ENCODE results near the gene PNPT1. TPM values are rescaled to one million over a fixed set of nuclear protein-coding genes. Genes with fewer than 3 reads are reported as not detected.
"Not testable (repeated sequence)": the region's sequence is repeated elsewhere in the genome, so short reads cannot be mapped to it uniquely, and the experiment has no call there.

Gene PNPT1
- polyA plus RNA-seq, 5 donors, result 22.9 to 28.1 (median 24.7) TPM

DNA sequence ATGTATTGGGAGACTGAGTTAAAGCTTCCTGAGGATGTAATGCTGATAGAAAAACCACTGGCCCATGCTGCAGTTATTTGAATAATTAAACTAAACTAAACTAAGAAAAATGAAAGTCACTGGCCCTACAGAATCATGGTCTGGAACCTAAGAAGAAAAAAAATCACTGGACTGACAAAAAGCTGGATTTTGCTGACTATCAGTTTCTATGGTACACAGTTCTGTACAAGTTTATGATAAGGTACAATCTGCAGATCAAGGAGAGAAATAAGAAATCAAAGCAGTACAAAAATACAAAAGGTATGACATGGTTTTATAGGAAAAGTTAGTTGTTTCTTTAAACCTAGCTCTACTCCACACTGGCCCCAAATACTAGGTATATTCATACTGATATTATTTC is 91.8 kb downstream of the PNPT1 start:
- DNase-seq, result no peak

DNA sequence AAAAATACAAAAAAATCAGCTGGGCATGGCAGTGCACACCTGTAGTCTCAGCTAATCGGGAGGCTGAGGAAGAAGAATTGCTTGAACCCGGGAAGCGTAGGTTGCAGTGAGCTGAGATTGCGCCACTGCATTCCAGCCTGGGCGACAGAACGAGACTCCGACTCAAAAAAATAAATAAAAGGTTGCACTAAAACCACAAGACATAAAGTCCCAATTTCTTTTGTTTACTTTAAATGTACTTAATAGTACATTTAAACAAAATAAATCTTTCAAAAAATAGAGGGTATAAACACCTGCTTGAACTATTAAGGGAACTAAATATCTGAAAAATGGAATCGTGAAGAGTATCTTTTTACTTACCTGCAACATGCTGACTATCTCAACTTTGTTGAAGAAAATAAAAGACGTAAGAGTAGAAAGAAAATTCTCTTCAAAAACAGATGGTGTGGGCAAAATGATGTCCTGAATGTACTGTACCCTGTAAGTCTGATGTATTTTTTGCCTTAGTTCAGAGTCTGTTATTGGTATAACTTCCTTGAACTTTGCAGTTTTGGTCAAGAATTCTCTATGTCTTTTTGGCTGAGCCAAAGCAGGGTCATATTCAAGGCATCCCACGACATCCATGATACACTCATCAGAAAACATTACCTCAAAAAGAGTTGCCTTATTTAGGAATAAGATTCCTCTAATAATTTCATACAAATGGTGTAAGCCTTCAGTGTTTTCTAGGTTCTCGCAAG is 95.4 kb downstream of the PNPT1 start:
- DNase-seq, result no peak

DNA sequence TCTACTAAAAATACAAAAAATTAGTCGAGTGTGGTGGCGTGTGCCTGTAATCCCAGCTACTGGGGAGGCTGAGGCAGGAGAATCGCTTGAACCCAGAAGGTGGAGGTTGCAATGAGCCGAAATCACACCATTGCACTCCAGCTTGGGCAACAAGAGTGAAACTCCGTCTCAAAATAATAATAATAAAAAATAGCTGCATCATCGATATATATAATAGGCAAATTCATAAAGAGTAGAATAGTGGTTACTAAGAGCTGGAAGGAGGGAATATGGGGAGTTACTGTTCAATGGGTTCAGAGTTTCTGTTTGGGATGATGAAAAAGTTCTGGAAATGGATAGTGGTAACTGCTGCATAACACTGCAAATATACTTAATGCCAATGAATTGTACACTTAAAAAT is 96.8 kb downstream of the PNPT1 start:
- DNase-seq, result not testable (repeated sequence)

DNA sequence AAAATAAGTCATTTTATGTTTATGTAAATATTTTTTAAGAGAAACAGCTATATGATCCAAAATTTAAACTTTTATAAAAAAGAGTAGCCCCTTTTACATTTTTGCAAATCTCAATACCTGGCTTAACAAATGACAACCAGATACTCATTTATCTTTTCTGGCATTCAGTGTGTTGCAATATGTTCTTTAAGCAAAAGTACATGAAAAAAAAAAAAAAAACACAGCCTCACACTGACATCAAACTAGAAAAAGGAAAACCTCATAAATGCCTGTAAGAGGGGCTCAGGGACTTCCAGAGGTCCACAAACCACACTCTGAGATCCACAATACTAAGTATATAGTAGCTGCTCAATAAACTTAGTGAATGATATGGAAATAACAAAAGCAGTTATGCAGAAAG is 98.1 kb downstream of the PNPT1 start:
- no peak for DNase-seq

DNA sequence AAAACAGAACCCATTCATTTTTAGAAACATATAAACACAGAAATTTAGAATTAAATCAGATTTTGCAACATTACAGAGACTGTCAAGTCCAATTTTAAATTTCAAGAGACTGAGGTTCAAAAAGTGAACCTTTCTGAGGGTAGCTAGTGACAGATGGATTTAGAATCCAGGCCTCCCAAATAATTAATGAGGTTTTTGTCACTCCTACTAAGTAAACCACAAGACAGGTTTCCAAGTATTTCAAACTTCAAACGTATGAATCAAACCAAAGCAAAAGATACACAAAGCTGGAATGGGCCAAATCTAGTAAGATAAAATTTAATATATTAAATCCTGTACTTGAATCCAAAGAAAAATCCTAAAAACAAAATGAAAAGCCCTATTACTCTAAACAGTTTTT is 101.5 kb downstream of the PNPT1 start:
- DNase-seq, result no peak

DNA sequence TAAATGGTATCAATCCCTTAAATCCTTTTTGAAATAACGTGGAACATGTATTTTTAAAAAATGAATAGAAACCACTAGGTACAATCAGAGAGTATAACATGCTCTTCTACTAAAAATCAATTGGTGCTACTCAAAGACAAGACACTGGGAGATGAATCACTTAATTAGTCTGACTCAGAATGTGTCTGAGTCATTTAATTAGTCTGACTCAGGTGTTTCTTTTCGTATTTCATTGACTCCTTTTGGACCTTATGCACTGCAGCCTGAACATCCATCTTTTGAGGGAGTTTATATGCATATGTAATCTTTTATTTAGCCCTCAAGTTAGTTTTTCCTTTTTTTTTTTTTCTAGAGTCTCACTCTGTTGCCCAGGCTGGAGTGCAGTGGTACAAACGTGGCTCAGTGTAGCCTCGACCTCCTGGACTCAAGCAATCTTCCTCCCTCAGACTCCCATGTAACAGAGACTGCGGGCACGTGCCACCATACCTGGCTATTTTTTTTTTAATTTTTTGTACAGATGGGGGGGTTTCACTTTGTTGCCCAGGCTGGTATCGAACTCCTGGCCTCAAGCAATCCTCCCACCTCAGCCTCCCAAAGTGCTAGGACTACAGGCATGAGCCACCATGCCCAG is 102.7 kb downstream of the PNPT1 start:
- no peak for DNase-seq

DNA sequence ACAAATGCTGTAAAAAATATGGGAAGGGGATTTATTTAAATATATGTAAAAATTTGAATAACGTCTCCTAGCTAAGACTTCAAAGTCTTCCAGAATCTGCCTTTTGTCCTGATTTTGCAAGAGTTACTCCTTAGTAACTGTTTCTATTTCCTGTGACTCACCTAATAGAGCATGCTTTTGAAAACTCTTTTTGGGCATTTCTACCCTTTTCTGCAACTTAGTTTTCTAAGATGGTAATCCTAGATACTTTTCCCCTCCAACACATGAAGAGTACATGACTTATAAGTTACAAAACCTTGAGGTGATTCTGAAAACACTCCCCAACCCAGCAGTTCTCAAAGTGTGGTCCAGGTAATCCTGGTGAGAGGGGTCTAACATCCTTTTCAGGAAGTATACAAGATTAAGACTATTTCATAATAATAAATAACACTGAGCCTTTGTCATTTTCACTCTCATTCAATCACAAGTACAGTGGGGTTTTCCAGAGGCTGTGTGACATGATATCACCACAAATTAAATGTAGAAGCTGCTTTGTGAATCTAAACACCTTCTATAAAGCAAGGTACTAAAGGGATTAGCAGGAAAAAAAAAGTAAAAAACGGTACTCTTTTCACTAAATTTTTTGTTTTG is 108.1 kb downstream of the PNPT1 start:
- no peak for DNase-seq

Other genes starting within 250 kb of the PNPT1 start
- gene CFAP36, start 174.1 kb downstream of the PNPT1 start, polyA plus RNA-seq (ENCODE audit: insufficient read depth in 1 of 5, insufficient read length in 5 of 5, low replicate concordance in 1 of 5), result 100 to 1,000 TPM in 3 of 5 donors, 10 to 100 TPM in 2; 79.6 to 119 (median 103) TPM
- gene PPP4R3B, start 76.2 kb downstream of the PNPT1 start, polyA plus RNA-seq (ENCODE audit: insufficient read depth in 1 of 5, insufficient read length in 5 of 5, low replicate concordance in 1 of 5), result 10 to 100 TPM; 57.0 to 85.9 (median 75.8) TPM
- 100 to 1,000 TPM; 111 to 176 (median 145) TPM for gene EFEMP1, start 229.9 kb upstream of the PNPT1 start, polyA plus RNA-seq (ENCODE audit: insufficient read depth in 1 of 5, insufficient read length in 5 of 5, low replicate concordance in 1 of 5)